ENCODE measurements around the gene SPEF2. TPM values are rescaled to one million over a fixed set of nuclear protein-coding genes. Genes with fewer than 3 reads are reported as not detected.

The SPEF2 gene, protein sequence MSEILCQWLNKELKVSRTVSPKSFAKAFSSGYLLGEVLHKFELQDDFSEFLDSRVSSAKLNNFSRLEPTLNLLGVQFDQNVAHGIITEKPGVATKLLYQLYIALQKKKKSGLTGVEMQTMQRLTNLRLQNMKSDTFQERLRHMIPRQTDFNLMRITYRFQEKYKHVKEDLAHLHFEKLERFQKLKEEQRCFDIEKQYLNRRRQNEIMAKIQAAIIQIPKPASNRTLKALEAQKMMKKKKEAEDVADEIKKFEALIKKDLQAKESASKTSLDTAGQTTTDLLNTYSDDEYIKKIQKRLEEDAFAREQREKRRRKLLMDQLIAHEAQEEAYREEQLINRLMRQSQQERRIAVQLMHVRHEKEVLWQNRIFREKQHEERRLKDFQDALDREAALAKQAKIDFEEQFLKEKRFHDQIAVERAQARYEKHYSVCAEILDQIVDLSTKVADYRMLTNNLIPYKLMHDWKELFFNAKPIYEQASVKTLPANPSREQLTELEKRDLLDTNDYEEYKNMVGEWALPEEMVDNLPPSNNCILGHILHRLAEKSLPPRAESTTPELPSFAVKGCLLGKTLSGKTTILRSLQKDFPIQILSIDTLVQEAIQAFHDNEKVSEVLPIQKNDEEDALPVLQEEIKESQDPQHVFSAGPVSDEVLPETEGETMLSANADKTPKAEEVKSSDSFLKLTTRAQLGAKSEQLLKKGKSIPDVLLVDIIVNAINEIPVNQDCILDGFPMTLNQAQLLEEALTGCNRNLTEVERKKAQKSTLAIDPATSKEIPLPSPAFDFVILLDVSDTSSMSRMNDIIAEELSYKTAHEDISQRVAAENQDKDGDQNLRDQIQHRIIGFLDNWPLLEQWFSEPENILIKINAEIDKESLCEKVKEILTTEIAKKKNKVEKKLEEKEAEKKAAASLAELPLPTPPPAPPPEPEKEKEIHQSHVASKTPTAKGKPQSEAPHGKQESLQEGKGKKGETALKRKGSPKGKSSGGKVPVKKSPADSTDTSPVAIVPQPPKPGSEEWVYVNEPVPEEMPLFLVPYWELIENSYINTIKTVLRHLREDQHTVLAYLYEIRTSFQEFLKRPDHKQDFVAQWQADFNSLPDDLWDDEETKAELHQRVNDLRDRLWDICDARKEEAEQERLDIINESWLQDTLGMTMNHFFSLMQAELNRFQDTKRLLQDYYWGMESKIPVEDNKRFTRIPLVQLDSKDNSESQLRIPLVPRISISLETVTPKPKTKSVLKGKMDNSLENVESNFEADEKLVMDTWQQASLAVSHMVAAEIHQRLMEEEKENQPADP (N-terminal part only)
- total RNA-seq, result 10.8 TPM

DNA sequence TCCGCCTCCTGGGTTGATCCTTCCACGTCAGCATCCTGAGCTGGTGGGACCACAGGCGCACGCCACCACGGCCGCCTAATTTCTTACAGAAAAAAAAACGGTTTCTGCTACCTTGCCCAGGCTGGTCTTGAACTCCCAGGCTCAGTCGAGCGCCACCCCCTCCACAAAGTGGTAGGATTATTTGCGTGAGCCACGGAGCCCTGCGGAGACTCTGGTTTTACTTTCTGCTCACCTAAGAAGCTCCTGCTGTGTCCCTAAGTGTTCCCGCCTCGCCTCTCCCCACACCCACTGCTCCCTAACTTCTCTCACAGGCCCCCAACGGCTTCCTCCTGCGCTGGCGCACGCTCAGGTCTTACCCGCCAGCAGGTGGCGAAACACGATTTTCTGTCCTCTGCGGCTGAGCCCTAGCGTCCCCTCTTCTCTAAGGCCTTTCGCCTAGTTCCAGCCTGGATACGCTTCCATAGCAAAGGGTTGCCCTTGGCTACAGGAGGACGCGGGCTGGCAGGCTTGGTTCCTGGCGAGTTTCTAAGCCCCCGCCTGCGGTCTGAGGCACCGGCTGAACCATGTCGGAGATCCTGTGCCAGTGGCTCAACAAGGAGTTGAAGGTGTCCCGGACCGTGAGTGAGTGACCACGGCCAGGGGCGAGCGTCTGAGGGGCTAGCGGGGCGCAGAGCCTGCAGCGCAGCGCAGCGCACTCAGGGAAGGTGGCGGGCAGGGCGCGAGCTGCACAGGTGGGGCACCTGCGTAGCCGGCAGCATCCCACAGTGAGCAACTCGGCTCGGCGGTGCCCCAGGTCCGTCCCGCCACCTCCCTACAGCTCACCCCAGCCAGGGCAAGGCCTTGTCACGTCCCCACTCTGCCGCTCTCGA, at the start of gene SPEF2:
SPEF2 (plus strand) TSS at position 429 of the 869 bp plus-strand sequence; CDS start at position 564, 135 bp downstream.
- H3K27ac ChIP-seq, result peak within 1 kb of the TSS; percentile 62
- intact Hi-C loops (cut with DNase I), result no loop called here
- peak in 1 of 2 donors; percentile 90 for DNase-seq (ENCODE audit: extremely low spot score in 2 of 2)

GRCh38 chr5:35575578-35575977, 42.1 kb upstream of the SPEF2 start:
- no peaks in the 10 kb centered on the region for H3K4me1 ChIP-seq
- H3K27ac ChIP-seq, result no peak overlapping the region
- no peak for DNase-seq (ENCODE audit: extremely low spot score in 2 of 2)
- intact Hi-C loops (cut with DNase I), result no loop called here
- no peaks in the 10 kb centered on the region for H3K36me3 ChIP-seq
- H3K27me3 ChIP-seq, result no peaks in the 10 kb centered on the region
- H3K4me3 ChIP-seq, result no peak overlapping the region
- TF ChIP-seq POLR2AphosphoS5 (IDR thresholded peaks at IDR 0.05; ENCODE audit: insufficient read depth in 1 of 2, low read depth in 1 of 2), result no peak
- TF ChIP-seq CTCF (IDR thresholded peaks at IDR 0.05), result no peak
- TF ChIP-seq POLR2A (IDR thresholded peaks at IDR 0.05), result no peak
- H3K9me3 ChIP-seq, result no peaks in the 10 kb centered on the region

More for the DNA sequence above, at the start of gene SPEF2:
- H3K9me3 ChIP-seq, result no peaks in the 10 kb centered on the region
- TF ChIP-seq CTCF (IDR thresholded peaks at IDR 0.05), result peak; percentile 3 to 83 (median 76)
- TF ChIP-seq POLR2AphosphoS5 (IDR thresholded peaks at IDR 0.05; ENCODE audit: insufficient read depth in 1 of 2, low read depth in 1 of 2), result peak in 1 of 2 donors; percentile 69
- TF ChIP-seq POLR2A (IDR thresholded peaks at IDR 0.05), result no peak
- no peaks in the 10 kb centered on the region for H3K36me3 ChIP-seq
- H3K4me1 ChIP-seq, result peaks cover 7% of the 10 kb centered on the region
- peak within 1 kb of the TSS; percentile 66 to 87 for H3K4me3 ChIP-seq
- no peaks in the 10 kb centered on the region for H3K27me3 ChIP-seq

DNA sequence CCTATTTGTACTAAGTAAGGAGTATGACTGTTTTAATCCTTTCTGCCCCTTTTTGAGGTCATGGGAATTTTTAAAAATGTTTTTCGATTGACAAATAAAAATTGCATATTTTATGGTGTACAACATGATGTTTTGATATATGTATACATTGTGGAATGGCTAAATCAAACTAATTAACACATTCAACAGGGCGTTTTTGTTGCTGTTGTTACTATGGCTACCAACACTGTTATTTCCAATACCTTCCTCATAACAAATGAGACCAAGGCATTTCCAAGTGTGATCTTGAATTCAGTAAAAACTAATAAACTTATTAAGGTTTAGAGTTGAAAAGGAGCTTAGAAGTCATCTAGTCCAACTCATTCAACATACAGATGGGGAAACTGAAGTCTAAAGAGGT, 30.2 kb upstream of the SPEF2 start:
- no peaks in the 10 kb centered on the region for H3K36me3 ChIP-seq
- TF ChIP-seq POLR2AphosphoS5 (IDR thresholded peaks at IDR 0.05; ENCODE audit: insufficient read depth in 1 of 2, low read depth in 1 of 2) (no peak), POLR2A (IDR thresholded peaks at IDR 0.05) (no peak), CTCF (IDR thresholded peaks at IDR 0.05) (no peak)
- H3K4me3 ChIP-seq, result no peak overlapping the region
- H3K4me1 ChIP-seq, result no peaks in the 10 kb centered on the region
- DNase-seq (ENCODE audit: extremely low spot score in 2 of 2), result no peak
- no peak overlapping the region for H3K27ac ChIP-seq
- no peaks in the 10 kb centered on the region for H3K27me3 ChIP-seq
- intact Hi-C loops (cut with DNase I), result no loop called here
- H3K9me3 ChIP-seq, result no peaks in the 10 kb centered on the region

DNA sequence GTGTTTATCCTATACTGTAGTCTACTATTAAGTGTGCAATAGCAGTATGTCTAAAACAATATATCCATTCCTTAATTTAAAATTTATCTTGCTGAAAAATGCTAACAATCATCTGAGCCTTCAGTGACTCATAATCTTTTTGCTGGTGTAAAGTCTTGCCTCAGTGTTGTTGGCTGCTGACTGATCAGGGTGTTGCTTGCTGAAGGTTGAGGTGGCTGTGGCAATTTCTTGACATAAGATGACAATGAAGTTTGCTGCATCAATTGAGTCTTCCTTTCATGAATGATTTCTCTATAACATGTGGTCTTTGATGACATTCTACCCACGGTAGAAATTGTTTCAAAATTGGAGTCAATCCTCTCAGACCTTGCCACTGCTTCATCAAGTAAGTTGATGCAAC, 24.3 kb upstream of the SPEF2 start:
- intact Hi-C loops (cut with DNase I), result no loop called here
- Histone ChIP-seq H3K36me3 (no peaks in the 10 kb centered on the region), H3K27me3 (no peaks in the 10 kb centered on the region), H3K4me1 (no peaks in the 10 kb centered on the region), H3K4me3 (no peak overlapping the region), H3K27ac (no peak overlapping the region), H3K9me3 (no peaks in the 10 kb centered on the region)
- DNase-seq (ENCODE audit: extremely low spot score in 2 of 2), result no peak
- TF ChIP-seq CTCF (IDR thresholded peaks at IDR 0.05) (no peak), POLR2A (IDR thresholded peaks at IDR 0.05) (no peak), POLR2AphosphoS5 (IDR thresholded peaks at IDR 0.05; ENCODE audit: insufficient read depth in 1 of 2, low read depth in 1 of 2) (no peak)

All from vagina (tissue), 2 donors.